Measurements from ENCODE around the gene CCNL1.

Gene CCNL1

DNA sequence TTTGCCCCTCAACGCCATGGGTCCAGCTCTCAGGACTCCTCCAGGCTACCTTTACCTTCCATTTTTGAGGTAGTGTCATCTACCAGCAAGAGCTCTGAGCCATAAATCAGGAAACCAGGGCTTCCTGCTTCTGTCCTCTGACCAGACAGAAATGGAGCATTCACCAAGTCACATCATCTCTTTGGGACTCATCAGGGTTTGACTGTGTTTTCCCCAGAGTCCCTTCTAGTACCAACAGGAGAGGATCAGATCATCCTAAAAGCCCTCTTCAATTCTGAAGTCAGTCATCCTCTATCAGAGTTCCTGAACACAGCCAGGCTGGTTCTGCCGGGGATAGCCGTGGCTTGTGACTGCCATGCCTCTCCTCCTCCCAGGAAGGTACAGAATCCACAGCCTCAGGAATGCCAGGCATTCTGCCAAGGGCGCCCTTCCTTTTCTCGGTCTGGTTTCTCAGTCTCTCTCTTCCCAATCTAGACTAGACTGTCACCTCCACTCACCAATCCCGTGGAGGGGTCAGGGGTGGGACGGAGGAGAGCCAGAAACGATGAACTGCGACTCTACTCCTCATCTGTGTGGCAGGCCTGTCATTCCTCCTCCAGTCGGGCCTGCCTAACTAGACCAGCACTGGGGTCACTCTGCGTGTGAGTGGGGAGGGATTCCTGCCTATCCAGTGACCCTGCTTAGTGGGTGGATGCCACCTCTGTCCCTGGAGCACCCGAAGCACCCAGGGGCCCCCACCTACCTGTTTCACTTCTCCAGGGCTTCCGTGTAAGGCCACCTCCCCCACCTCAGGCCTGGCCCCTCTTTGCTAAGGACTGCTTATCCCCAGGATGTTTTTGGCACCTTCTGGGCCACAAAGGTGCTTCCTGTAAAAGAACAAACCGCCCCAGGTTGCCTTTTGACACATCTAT lies 30.9 kb downstream of the CCNL1 start:
- no peak for DNase-seq (ENCODE audit: low read depth, low spot score)
- no peak overlapping the region for H3K4me3 ChIP-seq (ENCODE audit: low read length)

DNA sequence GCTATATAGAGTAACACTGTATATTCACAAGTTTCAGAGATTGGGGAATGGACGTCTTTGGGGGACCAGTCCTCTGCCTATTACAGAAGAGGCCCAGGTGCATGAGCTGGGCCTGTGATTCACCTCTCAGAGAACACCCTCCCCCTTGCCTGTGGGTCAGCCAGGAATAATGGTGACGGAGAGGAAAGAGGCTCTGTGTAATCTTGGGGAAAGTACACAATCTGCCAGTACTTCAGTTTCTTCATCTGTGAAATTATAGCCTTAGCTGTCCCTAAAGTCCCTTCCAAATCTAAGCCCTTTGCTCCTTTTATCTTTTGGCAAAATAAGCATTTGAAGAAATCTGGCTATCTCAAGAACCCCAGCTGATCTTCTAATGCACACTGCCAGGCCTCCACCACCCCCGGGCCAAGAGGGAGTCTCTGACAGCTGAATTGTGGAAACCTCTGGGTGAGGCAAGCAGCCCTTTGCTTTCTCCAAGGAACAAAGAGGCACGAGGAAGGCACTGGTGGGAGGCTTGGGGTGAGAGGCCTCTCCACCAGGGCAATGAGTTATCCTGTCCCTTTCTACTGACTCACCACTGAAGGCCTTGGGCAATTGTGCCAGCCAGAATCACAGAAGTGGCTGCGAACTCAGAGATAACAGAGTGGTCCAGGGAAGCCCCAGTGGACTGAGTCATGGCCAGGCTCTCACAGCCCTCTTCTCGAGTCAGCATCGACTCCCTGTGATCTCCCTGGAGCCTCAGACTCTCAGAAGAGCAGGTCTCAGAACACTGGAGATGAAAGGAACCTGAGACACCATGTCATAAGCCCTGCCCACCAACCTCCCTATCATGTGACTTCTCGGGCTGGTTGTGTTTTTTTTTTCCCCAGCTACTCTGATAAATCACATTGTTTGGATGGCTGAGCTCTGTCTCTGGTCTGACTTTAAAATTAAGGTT lies 31.8 kb downstream of the CCNL1 start:
- no peak overlapping the region for H3K4me3 ChIP-seq (ENCODE audit: low read length)
- DNase-seq (ENCODE audit: low read depth, low spot score) = peak; percentile 63

DNA sequence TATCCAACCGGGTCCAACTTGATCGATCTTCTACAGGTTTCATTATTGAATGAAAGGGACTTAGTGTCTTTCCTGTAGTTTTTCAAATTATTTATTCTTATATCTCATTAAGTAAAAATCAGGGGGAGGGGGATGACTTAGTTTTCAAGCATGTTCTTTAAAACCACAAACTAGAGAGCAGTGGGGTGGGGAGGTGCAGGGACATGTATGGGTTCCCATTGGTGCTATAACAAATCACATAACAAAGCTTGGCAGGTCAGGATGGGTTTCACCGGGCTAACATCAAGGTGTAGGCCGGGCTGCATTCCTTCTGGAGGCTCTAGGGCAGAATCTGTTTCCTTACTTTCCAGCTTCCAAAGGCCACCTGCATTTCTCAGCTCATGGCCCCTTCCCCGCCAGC lies 32.7 kb downstream of the CCNL1 start:
- no peak for DNase-seq (ENCODE audit: low read depth, low spot score)
- H3K4me3 ChIP-seq (ENCODE audit: low read length) = no peak overlapping the region

DNA sequence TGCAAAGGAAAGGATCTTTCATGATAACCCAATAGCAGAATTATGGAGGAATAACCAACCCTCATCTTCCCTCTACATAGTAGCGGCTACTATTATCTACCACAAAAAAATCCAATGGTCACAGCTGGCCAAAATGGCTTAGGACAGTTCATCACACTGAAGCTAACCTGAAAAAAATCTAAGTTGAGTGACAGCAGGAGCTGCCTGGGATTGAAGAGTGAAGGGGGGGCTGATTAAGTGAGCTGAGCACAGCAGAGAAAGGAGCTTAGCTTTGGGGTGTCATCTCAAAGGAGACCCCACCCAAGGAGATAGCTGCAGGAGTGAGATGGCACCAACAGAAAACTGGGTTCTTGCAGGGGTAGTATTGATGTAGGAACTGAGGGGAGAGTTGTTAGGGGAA lies 33.6 kb downstream of the CCNL1 start:
- no peak overlapping the region for H3K4me3 ChIP-seq (ENCODE audit: low read length)
- no peak for DNase-seq (ENCODE audit: low read depth, low spot score)

DNA sequence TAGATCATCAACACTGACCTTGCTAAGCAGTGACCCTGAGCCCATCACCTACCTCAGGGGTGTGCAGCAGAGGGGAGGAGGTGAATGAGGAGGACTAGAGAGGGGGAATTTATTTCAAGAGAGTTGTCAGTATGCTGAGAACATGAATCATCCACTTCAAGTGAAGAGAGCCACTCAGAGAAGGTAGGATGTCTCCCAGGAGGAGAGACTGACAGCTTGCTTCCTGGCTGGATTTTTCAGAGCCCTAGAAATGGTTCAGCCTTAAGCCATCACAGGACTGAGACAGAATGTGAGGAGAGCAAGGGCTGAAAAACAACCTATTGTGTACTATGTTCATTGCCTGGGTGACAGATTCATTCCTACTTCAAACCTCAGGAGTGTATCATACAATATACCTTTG lies 34.8 kb downstream of the CCNL1 start:
- H3K4me3 ChIP-seq (ENCODE audit: low read length) = no peak overlapping the region
- no peak for DNase-seq (ENCODE audit: low read depth, low spot score)

DNA sequence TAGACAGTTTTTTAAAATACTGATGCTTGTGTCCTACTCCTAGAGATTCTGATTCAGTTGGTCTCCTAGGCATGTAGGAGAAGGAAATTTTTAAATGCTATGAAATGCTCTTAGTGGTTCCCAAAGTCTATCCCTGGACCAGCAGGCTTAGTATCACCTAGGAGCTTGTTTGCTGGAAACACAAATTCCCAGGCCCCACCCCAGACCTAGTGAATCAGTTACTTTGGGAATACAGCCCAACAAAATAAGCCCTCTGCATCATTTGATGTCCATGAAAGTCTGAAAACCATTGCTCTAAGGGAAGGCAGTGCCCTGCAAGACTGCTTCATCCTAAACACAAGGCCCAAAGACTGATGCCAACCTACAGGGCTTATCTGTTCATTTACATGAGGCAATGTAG lies 36.3 kb downstream of the CCNL1 start:
- DNase-seq (ENCODE audit: low read depth, low spot score) = no peak
- no peak overlapping the region for H3K4me3 ChIP-seq (ENCODE audit: low read length)

DNA sequence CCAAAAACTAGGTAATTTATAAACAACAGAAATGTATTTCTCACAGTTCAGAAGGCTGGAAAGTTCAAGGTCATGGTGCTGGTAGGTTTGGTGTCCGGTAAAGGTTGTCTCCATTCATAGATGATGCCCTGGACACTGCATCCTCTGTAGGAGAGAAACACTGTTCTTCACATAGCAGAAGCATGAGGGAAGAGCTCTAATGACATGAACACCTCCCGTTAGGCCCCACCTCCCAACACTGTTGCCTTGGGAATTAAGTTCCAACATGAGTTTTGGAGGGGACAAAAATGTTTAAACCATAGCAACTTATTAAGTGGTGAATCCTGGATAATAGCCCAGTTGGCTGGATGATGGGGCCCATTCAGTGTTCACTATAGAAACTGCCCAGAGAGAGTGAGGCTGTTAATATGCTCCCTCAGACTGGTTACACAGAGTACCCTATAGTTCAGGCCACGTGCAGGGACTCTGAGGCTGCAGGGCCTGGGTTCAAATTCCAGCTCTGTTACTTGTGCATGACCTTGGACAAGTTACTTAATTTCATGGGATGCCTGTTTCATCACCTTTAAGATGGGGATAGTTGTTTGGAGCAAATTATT lies 37.0 kb downstream of the CCNL1 start:
- H3K4me3 ChIP-seq (ENCODE audit: low read length) = no peak overlapping the region
- no peak for DNase-seq (ENCODE audit: low read depth, low spot score)

DNA sequence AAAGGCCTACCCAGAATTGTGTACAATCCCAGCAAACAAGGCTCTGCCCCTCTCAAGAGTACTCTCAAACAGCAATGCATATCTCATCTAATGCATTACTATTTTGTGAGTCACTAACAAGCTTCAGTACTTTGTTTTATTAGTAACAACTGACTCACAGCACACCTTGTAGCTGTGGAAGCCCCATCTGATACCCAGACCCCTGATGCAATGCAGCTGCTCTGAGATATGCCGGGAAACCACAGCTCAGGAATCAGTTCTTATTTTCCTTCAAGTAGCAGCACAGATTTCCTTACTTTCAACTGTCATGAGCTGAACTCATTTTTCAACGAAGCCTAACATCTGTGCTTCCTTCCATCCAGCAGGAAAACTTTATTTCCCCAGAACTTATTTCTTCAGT lies 37.8 kb downstream of the CCNL1 start:
- DNase-seq (ENCODE audit: low read depth, low spot score) = no peak
- H3K4me3 ChIP-seq (ENCODE audit: low read length) = no peak overlapping the region

DNA sequence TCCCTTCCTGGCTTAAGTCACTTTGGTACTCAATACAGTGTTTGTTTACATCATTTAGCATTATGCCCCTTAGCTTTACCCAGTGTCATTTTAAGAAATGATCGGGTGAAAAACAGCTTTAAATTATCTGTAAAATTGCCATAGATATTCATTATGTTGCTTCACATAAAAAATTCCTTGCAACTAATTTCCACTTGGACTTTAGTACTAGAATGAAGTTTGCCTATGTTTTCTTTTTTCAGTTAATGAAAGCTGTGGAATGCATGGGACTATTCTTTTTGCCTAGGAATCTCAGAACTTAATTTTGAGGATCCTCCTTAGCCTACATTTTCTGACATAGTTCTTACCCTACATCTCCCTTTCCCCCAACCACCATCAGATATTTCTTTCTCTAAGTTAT lies 38.4 kb downstream of the CCNL1 start:
- no peak overlapping the region for H3K4me3 ChIP-seq (ENCODE audit: low read length)
- no peak for DNase-seq (ENCODE audit: low read depth, low spot score)

DNA sequence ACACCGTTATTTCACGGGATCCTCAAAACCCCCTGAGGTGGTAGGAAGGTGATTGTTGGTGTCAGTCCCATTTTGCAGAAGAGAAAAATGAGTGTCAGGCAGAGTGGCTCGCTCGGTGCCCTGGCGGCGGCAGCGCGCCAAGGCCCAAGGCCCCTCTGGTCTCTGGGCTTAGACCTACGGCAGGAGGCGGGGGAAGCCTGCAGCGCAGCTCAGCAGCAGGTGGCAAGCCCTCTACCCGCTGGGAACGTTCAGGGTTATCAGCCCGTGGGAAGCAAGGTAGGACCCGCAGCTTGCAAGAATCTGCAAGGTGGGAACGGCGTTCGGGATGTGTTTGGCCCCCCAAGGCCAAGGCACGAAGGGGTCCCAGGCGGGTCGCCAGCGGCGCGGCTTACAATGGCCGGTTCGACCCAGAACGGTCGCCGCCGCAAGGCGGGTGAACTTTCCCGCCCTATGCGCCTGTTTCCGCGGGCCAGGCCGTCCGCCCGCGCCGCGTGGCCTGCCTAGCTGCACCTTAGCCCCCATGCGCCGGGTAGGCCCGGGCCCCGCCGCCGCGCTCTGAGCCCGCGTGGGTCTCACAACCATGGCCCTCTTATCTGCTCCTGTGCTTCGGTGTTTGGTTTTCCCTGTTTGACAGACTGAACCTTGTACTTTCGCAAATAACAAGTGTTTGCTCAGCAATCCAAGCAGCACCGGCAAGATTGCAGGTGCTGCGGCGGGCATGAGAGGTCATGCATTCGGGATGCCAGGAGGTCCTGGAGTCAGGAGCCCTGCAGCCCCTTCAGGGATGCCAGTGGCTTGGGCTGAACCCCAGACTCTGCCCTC lies 39.7 kb downstream of the CCNL1 start:
- no peak for DNase-seq (ENCODE audit: low read depth, low spot score)
- no peak overlapping the region for H3K4me3 ChIP-seq (ENCODE audit: low read length)

DNA sequence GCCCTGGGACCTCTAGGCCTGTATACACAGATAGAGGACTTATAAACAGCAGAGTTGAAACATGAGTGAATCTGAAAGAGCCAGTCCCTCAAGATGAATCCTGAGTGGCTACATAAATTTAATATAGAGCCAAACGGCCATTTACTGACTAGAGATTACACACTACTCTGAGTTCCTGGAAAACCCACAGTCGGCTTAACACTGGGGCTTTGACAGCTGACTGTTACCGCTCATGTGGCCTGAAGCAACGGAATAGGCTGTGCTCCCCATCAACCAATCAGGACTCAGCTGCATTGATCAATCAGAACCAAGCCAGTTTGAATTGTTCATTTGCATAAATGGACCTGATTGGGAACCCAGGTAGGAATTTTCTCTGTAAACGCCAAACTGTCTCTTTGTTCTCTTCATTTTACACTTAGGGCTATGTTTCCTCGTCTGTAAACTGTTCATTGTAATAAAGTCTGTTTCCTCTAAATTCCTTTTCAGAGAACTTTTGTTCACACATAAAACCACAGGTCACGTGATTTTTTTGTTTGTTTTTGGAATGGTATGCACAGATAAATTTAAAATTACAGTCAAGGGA lies 40.5 kb downstream of the CCNL1 start:
- no peak for DNase-seq (ENCODE audit: low read depth, low spot score)

DNA sequence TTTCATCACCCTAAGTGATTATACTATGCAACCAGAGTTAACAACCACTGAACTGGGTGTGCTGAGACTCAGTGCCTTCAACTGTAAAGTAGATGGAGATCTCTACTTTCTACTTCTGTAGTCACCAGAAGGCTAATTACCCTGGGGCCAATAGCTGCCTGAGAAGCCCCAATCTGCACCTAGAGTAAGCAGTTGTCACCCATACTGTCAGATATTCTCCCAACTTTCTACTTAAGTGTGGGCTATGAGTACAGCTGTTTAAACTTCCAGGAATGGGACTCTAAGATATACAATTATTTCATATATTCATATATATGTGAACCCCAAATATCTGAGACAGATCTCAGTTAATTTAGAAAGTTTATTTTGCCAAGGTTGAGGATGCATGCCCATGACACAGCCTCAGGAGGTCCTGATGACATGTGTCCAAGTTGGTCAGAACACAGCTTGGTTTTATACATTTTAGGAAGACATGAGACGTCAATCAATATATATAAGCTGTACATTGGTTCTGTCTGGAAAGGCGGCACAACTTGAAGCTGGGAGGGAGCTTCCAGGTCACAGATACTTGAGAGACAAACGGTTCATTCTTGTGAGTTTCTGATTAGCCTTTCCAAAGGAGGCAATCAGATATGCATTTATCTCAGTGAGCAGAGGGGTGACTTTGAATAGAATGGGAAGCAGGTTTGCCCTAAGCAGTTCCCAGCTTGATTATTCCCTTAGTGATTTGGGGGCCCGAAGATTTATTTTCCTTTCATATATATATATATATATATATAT lies 41.9 kb downstream of the CCNL1 start:
- no peak for DNase-seq (ENCODE audit: low read depth, low spot score)
- H3K4me3 ChIP-seq (ENCODE audit: low read length) = no peak overlapping the region

More for the DNA sequence above, 40.5 kb downstream of the CCNL1 start:
- no peak overlapping the region for H3K4me3 ChIP-seq (ENCODE audit: low read length)

DNA sequence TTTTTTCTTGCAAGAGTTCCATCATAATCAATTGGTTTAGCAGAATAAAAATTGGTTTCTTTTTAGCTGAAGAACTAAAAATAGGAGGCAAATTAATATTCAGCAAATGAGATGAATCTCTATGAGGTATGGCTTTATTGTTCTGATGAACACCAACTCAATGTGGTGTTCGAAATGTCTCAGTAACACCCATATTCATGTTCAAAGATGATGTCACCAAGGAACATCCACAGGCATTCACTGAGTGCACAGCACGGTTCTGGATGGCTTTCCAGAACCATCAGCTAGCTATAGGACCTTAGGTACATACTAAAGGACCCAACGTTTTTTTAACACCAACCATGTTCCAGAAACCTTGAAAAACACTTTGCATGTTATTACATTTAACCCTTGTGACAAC lies 42.7 kb downstream of the CCNL1 start:
- no peak for DNase-seq (ENCODE audit: low read depth, low spot score)
- no peak overlapping the region for H3K4me3 ChIP-seq (ENCODE audit: low read length)

DNA sequence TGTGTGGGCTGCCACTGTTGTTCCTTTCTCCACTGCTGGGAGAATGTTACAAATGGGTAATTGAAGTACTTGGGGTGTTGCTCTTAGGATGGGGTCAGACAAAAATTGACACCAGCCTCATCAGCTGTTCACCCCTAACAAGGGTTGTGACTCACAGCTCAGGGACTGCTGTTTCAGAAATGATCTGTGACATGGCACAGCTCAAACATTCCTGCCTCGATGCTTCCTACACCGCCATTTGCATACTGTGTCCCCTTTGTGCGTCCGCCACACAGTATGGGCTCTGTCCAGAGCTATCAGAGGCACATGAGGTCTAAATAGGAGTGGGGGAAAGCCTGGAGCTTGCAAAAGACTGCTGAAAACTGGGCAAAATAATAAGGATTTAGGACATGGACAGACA lies 43.9 kb downstream of the CCNL1 start:
- H3K4me3 ChIP-seq (ENCODE audit: low read length) = no peak overlapping the region
- no peak for DNase-seq (ENCODE audit: low read depth, low spot score)

DNA sequence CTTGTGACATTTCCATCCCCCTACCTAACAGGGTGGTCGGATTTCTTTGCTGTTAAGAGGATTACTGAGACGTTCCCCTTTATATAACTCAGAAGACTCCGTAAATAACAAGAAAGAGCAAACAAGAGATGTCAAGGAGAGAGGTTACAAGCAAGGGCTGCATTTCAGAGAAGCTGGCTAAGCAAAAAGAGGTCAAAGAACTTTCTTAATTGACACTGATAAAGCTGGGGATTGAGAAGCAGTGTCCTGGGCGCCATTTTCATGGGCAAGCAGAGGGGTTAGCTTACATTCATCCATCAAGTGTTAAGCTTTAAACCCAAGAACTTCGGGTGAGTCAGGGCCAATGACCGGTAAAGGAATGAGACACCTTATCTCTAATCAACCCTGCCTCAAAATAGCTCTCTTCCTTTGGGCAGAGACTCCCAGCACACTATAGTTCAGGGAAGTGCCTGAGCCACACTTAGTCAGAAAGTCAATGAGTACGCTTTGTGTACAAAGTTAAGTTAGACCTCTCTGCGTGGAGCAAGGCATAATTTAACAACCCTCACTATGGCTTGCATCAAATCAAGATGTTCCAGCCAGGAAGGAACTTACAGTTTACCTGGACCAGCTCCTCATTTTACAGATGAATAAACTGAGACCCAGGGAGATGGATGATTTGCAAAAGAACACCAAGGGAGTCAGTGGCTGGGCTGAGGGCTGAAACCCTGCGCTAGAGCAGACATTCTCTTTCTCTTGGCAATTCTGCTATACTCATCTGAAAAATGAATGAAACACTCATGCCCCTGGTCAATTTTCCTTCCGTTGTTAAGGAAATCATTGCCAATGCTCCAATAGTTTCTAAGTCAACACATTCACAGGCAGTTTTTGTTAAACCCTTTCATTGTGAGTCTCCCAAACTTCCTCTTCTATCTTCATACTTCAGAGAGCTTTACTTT lies 44.6 kb downstream of the CCNL1 start:
- no peak overlapping the region for H3K4me3 ChIP-seq (ENCODE audit: low read length)
- no peak for DNase-seq (ENCODE audit: low read depth, low spot score)

DNA sequence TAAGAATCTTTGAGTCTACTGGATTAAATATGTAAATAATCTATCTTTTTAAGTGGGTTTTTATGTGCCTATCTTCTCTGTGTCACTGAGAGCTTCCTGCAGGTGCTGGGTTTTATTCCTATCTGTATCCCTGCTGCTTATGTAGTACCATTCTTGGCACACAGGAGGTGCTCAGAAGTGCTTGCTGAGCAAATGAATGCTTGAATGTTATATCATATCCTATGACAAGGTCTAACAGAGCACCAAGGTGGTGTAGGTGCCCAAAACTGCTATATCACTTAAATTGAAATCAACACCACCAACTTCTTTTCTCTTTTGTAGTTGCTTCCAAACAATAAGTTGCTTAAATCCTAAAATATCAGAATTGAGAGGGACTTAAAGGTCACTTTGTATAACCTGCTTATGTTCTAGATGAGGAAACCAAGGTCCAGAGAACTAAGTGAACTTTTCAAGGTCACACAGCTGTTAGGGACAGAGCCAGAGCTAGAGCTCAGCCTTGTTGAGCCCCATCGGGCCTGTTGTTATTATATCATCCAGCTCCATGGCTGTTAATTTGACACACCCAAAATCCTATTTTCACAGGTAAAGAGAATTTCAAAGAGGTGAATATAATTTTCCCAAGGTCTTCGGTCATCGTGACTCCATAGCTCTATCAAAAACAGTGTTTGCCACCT lies 46.0 kb downstream of the CCNL1 start:
- DNase-seq (ENCODE audit: low read depth, low spot score) = no peak
- H3K4me3 ChIP-seq (ENCODE audit: low read length) = no peak overlapping the region
